Loucy (cell line): ENCODE measurements around the gene PCDHGA5.
"Not testable (repeated sequence)": the region's sequence is repeated elsewhere in the genome, so short reads cannot be mapped to it uniquely, and the experiment has no call there.

Experiments
- EZH2phosphoT487 ChIP-seq: fragments of 200-600 bp; IDR thresholded peaks from 2 replicates; pipeline ENCODE4 v1.6.1; 2018; ENCODE audit warnings: antibody characterized with exemption, mild to moderate bottlenecking, moderate library complexity, borderline replicate concordance
- TF ChIP-seq, protein P1 (sequence below): fragments of 200-600 bp; sonication (generic); conservative IDR thresholded peaks from 2 replicates; pipeline ENCODE4 v1.5.1; 2014; ENCODE audit warnings: mild to moderate bottlenecking, antibody characterized with exemption, low read length

DNA sequence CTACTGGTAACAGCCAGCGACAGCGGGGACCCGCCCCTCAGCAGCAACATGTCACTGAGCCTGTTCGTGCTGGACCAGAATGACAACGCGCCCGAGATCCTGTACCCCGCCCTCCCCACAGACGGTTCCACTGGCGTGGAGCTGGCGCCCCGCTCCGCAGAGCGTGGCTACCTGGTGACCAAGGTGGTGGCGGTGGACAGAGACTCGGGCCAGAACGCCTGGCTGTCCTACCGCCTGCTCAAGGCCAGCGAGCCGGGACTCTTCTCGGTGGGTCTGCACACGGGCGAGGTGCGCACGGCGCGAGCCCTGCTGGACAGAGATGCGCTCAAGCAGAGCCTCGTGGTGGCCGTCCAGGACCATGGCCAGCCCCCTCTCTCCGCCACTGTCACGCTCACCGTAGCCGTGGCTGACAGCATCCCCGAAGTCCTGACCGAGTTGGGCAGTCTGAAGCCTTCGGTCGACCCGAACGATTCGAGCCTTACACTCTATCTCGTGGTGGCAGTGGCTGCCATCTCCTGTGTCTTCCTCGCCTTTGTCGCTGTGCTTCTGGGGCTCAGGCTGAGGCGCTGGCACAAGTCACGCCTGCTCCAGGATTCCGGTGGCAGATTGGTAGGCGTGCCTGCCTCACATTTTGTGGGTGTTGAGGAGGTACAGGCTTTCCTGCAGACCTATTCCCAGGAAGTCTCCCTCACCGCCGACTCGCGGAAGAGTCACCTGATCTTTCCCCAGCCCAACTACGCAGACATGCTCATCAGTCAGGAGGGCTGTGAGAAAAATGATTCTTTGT lies 30.6 kb downstream of the PCDHGA5 start:
- TF ChIP-seq, protein P1, sequence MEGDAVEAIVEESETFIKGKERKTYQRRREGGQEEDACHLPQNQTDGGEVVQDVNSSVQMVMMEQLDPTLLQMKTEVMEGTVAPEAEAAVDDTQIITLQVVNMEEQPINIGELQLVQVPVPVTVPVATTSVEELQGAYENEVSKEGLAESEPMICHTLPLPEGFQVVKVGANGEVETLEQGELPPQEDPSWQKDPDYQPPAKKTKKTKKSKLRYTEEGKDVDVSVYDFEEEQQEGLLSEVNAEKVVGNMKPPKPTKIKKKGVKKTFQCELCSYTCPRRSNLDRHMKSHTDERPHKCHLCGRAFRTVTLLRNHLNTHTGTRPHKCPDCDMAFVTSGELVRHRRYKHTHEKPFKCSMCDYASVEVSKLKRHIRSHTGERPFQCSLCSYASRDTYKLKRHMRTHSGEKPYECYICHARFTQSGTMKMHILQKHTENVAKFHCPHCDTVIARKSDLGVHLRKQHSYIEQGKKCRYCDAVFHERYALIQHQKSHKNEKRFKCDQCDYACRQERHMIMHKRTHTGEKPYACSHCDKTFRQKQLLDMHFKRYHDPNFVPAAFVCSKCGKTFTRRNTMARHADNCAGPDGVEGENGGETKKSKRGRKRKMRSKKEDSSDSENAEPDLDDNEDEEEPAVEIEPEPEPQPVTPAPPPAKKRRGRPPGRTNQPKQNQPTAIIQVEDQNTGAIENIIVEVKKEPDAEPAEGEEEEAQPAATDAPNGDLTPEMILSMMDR: not testable (repeated sequence)
- not testable (repeated sequence) for TF ChIP-seq EZH2phosphoT487
